DOHH2 (cell line): ENCODE results near the gene ADNP.

Source experiments
- EZH2phosphoT487 ChIP-seq: fragments of 200-600 bp; sonication (generic); IDR thresholded peaks from 2 replicates; pipeline ENCODE4 v1.6.1; 2017; ENCODE audit warnings: borderline replicate concordance, mild to moderate bottlenecking, antibody characterized with exemption, low read length, moderate library complexity, mixed read lengths
- TF ChIP-seq, protein P1 (sequence below): fragments of 200-600 bp; sonication (generic); IDR thresholded peaks from one replicate; pipeline ENCODE4 v1.5.1; 2014; ENCODE audit warnings: antibody characterized with exemption, mild to moderate bottlenecking, low read depth, low read length; ENCODE audit not compliant: poor library complexity, severe bottlenecking

DNA sequence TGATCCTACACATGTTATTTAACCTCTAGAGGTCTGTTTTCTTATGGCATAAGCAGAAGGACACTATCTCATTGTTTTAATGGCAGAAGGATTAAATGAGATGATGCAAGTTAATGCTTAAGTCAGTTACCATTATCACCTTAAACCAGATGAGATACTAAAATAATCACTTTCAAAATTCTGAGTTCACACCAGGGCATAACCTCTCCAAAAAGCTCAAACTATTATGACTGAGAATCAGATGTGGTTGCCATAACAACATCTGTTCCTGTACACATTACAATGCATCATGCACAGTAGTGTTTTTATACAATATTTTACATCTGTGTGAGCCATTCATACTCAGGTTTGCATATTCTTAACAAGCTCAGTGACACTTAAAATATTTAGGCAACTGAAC is 10.2 kb downstream of the ADNP start:
- TF ChIP-seq, protein P1, sequence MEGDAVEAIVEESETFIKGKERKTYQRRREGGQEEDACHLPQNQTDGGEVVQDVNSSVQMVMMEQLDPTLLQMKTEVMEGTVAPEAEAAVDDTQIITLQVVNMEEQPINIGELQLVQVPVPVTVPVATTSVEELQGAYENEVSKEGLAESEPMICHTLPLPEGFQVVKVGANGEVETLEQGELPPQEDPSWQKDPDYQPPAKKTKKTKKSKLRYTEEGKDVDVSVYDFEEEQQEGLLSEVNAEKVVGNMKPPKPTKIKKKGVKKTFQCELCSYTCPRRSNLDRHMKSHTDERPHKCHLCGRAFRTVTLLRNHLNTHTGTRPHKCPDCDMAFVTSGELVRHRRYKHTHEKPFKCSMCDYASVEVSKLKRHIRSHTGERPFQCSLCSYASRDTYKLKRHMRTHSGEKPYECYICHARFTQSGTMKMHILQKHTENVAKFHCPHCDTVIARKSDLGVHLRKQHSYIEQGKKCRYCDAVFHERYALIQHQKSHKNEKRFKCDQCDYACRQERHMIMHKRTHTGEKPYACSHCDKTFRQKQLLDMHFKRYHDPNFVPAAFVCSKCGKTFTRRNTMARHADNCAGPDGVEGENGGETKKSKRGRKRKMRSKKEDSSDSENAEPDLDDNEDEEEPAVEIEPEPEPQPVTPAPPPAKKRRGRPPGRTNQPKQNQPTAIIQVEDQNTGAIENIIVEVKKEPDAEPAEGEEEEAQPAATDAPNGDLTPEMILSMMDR: no peak
- no peak for TF ChIP-seq EZH2phosphoT487
